ENCODE measurements around the gene CRY2.
"Not testable (repeated sequence)": the region's sequence is repeated elsewhere in the genome, so short reads cannot be mapped to it uniquely, and the experiment has no call there.

CRY2 gene

DNA sequence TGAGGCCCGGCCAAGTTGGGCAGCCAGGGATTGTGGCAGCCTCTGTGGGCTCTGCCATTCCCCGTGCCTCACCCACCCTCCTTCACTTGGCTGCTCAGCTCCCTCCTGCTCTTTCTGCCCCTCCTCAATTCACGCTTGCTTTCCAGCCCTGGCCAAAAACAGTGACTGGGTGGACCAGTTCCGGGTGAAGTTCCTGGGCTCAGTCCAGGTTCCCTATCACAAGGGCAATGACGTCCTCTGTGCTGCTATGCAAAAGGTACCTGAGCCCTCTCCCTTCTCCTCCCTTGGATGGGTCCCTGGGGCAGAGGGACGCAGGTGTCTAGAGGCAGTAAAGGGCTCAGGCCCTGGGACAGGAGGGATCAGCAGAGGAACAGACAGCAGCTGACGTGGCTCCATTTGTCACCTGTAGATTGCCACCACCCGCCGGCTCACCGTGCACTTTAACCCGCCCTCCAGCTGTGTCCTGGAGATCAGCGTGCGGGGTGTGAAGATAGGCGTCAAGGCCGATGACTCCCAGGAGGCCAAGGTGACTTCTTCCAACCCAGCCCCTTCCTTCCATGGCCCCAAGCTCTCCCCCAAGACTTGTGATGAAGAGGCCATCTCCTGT is 57.1 kb downstream of the CRY2 start:
- H3K27me3 Mint-ChIP-seq (ENCODE audit: low read depth) = no peaks in the 10 kb centered on the region
- TF ChIP-seq, protein P1, sequence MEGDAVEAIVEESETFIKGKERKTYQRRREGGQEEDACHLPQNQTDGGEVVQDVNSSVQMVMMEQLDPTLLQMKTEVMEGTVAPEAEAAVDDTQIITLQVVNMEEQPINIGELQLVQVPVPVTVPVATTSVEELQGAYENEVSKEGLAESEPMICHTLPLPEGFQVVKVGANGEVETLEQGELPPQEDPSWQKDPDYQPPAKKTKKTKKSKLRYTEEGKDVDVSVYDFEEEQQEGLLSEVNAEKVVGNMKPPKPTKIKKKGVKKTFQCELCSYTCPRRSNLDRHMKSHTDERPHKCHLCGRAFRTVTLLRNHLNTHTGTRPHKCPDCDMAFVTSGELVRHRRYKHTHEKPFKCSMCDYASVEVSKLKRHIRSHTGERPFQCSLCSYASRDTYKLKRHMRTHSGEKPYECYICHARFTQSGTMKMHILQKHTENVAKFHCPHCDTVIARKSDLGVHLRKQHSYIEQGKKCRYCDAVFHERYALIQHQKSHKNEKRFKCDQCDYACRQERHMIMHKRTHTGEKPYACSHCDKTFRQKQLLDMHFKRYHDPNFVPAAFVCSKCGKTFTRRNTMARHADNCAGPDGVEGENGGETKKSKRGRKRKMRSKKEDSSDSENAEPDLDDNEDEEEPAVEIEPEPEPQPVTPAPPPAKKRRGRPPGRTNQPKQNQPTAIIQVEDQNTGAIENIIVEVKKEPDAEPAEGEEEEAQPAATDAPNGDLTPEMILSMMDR (IDR thresholded peaks at IDR 0.05; ENCODE audit: unreplicated experiment in 3 of 3) = no peak
- H3K27ac Mint-ChIP-seq = no peak overlapping the region
- peak overlapping the region in 1 of 3 experiments; percentile 62 for H3K4me3 Mint-ChIP-seq
- H3K4me1 Mint-ChIP-seq = peaks cover 16% of the 10 kb centered on the region
- H3K9me3 Mint-ChIP-seq = no peaks in the 10 kb centered on the region
- H3K36me3 Mint-ChIP-seq (ENCODE audit: low read depth) = peaks cover 8% of the 10 kb centered on the region

DNA sequence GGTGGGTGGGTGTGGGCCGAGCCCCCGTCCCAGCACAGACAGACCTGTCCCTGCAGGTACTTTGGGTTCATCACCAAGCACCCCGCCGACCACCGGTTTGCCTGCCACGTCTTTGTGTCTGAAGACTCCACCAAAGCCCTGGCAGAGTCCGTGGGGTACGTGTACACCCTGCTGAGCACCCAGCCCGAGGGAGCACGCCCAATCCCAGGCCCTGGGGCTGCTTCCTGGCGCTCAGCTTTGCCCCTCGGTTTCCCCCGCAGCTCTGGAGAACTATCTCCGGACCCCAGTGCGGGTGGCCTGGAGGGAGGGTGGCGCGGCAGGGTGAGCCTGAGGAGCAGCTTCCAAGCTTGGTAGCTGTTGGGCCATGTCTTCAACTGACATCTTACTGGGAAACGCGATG is 57.8 kb downstream of the CRY2 start:
- no peak overlapping the region for H3K4me3 Mint-ChIP-seq
- H3K9me3 Mint-ChIP-seq = no peaks in the 10 kb centered on the region
- H3K4me1 Mint-ChIP-seq = peaks cover 15% of the 10 kb centered on the region
- H3K36me3 Mint-ChIP-seq (ENCODE audit: low read depth) = peaks cover 8% of the 10 kb centered on the region
- no peaks in the 10 kb centered on the region for H3K27me3 Mint-ChIP-seq (ENCODE audit: low read depth)
- TF ChIP-seq, protein P1 (IDR thresholded peaks at IDR 0.05; ENCODE audit: unreplicated experiment in 3 of 3) = no peak
- H3K27ac Mint-ChIP-seq = no peak overlapping the region

DNA sequence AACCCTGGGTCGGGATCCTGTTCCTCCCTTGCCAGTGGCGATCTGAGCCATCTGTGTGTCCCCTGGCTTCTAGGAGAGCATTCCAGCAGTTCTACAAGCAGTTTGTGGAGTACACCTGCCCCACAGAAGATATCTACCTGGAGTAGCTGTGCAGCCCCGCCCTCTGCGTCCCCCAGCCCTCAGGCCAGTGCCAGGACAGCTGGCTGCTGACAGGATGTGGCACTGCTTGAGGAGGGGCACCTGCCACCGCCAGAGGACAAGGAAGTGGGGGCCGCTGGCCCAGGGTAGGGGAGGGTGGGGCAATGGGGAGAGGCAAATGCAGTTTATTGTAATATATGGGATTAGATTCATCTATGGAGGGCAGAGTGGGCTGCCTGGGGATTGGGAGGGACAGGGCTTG is 58.3 kb downstream of the CRY2 start:
- not testable (repeated sequence) for H3K9me3 Mint-ChIP-seq; H3K27me3 Mint-ChIP-seq (ENCODE audit: low read depth); H3K36me3 Mint-ChIP-seq (ENCODE audit: low read depth); H3K4me3 Mint-ChIP-seq; H3K27ac Mint-ChIP-seq
- H3K4me1 Mint-ChIP-seq = peaks cover 13% of the 10 kb centered on the region

DNA sequence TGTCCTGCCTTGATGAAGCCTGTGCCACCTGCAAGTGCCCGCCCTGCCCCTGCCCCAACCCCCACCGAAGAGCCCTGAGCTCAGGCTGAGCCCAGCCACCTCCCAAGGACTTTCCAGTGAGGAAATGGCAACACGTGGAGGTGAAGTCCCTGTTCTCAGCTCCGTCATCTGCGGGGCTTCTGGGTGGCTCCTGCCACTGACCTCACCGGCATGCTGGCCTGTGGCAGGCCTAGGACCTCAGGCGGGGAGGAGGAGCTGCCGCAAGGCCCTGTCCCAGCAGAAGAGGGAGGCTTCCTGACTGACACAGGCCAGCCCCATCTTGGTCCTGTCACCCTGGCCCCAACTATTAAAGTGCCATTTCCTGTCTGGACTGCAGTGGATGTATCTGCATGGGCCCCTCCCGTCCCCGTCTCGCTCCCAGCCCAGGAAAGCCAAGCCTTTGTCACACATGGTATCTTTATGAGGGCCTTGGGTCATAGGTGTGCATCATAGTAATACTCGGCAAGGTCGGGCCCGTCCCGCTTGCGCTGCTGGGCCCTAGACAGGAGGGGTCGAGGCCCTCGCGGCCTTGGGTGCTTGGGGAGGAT is 58.9 kb downstream of the CRY2 start:
- no peak overlapping the region for H3K4me3 Mint-ChIP-seq
- TF ChIP-seq, protein P1 (IDR thresholded peaks at IDR 0.05; ENCODE audit: unreplicated experiment in 3 of 3) = no peak
- no peaks in the 10 kb centered on the region for H3K27me3 Mint-ChIP-seq (ENCODE audit: low read depth)
- H3K36me3 Mint-ChIP-seq (ENCODE audit: low read depth) = peaks cover 10% of the 10 kb centered on the region
- peaks cover 9% of the 10 kb centered on the region for H3K4me1 Mint-ChIP-seq
- no peak overlapping the region for H3K27ac Mint-ChIP-seq
- no peaks in the 10 kb centered on the region for H3K9me3 Mint-ChIP-seq

DNA sequence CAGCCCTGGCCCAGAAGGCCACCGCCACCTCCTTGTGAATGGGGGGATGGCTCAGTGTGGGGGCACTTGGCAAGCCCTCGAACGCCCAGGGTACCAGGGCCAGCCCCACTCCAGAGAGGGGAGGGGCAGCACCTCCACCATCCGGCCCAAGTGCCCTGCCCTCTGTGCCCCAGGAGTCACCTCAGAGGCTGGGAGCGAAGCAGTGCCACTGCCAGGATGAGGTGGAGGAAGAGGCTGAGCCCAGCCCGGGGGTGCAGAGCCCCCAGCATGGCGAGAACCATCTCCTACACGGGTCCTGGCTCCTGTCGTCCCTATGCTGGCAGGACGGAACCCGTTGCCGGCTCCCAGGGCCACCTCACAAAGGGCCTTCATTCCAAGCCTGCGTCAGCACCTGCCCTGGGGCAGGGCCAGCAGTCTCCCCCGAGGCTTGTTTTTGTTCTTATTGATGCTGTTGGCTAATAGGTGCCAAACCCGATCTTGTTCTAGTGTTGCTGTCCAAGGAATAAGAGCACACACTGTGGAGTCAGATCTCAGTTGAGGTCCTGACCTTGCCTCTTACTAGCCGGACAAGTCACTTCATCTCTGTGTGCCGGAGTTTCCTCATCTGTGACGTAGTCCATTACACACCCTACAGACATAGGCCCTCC is 59.8 kb downstream of the CRY2 start, which contains the start of gene FREY1:
Gene FREY1, minus strand, starts transcription at position 307 of the 647 bp plus-strand sequence. Its CDS starts 26 bp downstream, at position 281.
- Mint-ChIP-seq H3K27ac (no peak within 1 kb of the TSS), H3K27me3 (ENCODE audit: low read depth) (no peaks in the 10 kb centered on the region), H3K4me1 (peaks cover 9% of the 10 kb centered on the region), H3K4me3 (no peak within 1 kb of the TSS), H3K9me3 (no peaks in the 10 kb centered on the region), H3K36me3 (ENCODE audit: low read depth) (peaks cover 14% of the 10 kb centered on the region)
- TF ChIP-seq, protein P1 (IDR thresholded peaks at IDR 0.05; ENCODE audit: unreplicated experiment in 3 of 3) = no peak

DNA sequence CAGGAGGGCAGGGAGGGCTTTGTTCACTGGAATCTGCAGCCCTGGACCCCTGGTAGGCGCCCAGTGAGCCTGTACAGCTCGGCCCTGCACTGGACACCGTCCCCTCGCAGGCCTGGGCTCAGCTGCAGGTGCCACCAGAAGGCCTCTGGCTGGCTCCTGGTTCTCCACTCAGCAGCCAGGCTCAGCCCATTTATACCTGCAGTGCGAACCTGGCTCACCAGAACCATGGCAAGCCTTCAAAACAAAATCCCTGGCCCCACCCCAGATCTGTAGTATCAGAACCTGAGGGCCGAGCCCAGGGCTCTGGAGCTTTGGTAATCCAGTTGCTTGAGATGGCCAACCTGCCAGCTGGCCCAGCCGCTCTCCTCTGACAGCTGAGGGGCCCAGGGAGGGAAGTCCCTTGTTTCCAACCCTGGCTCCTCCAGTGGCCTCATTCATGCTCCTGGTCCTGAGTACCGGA is 60.7 kb downstream of the CRY2 start:
- H3K36me3 Mint-ChIP-seq (ENCODE audit: low read depth) = peaks cover 12% of the 10 kb centered on the region
- H3K4me3 Mint-ChIP-seq = no peak overlapping the region
- TF ChIP-seq, protein P1 (IDR thresholded peaks at IDR 0.05; ENCODE audit: unreplicated experiment in 3 of 3) = no peak
- no peaks in the 10 kb centered on the region for H3K27me3 Mint-ChIP-seq (ENCODE audit: low read depth)
- H3K27ac Mint-ChIP-seq = no peak overlapping the region
- H3K9me3 Mint-ChIP-seq = no peaks in the 10 kb centered on the region
- peaks cover 9% of the 10 kb centered on the region for H3K4me1 Mint-ChIP-seq

Measured in nephron (organoid).